ENCODE data around the gene IFIT3. TPM values are rescaled to one million over a fixed set of nuclear protein-coding genes. Genes with fewer than 3 reads are reported as not detected.
"Not testable (repeated sequence)": the region's sequence is repeated elsewhere in the genome, so short reads cannot be mapped to it uniquely, and the experiment has no call there.

IFIT3 gene
- total RNA-seq, 1 experiment from 2014 or later, result 4.5 TPM

DNA sequence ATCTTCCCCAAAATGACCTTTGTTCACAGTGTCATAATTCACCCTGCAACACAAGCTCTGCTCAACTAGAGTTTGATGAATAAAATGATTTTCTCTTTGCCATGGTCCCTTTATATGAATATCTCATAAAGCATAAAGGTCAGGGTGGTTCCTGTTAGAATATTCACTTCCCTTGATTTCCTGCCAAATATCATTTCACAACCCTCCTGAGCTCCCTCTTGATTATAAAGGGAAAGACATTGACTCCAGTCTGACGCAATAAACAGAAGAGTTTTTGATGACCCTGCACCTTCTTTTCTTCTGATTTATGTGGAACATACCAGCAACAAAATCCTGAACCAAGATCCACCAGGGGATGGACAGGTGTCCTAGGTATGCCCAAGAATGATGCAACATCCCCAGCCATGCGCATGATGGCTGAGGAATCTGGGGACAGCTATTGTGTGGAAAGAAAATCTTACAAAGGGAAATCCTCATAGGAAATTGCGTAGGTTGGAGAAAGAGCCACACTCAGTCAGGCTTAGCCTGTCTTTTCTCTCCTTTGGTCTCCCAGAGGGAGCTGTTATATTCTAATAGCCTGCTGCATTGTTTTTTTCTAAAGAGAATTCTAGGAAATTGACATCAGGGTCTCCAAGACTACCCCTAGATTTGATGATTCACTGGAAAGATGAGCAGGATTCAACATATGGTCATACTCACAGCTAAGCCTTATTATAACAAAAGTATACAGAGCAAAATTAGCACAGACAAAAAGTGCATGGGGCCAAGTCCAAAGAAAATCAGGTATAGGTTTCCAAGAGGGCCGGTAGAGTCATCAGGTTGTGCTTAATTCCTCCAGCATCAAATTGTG, 18.8 kb downstream of the IFIT3 start:
- DNase-seq (ENCODE audit: low read depth, low spot score), result peak; percentile 75
- in situ Hi-C loops (cut with HindIII; ENCODE audit: low pct_unique_long_range_greater_than_20kb, low sequenced_read_pairs), result no loop called here

DNA sequence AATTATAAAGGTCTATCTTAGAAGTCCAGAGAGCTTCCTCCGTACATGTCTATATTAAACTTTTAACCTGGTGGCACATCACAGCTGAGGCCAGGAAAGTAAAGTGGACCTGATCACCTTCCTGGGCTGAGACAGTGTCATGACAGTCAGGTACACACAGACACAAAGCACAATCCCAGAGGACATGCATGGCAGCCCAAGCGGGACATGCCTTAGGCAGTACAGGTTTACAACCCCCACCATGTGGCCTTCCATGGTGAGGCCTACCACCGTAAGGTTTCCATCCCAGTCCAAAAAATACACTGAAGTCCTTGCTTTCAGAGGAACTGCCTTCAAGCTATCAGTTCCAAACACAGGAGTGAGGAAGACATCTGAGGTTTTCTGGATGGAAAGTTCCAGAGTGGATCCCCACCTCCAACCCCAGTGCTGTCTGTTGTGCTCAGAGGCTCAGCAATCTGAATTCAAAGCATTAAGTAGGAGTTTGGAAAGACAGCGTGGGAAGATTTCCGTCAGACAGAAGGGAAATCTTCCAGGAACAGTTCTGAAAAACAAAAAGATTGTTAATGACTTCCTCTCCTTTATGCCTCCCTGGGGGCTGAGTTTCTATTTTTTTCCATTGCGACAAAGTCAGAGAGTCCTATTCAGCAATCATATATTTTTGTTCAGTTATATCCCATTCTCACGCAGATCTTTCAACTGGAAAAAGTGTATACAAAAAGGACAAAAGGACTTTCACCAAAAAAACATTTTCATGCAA, 20.1 kb downstream of the IFIT3 start:
- no peak for DNase-seq (ENCODE audit: low read depth, low spot score)
- in situ Hi-C loops (cut with HindIII; ENCODE audit: low pct_unique_long_range_greater_than_20kb, low sequenced_read_pairs), result no loop called here

DNA sequence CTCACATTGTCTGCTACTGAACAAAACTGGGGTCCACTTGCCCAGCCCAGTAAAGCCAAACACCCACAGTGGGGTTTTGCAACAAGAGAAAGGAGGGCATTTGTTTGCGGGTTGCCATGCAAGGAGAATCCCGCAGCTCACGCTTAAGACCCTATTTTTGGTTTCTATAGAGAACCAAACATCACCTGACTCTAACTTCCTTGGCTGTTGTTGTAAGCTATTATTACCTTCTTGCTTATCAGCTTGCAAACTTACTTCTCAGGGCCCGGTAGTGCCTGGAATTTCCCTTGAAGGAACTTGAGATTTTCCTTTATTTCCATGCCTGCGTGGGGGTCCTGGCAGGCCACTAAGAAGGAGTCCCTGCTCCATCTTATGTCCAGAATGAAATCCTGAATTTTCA, 20.7 kb downstream of the IFIT3 start:
- in situ Hi-C loops (cut with HindIII; ENCODE audit: low pct_unique_long_range_greater_than_20kb, low sequenced_read_pairs), result no loop called here
- DNase-seq (ENCODE audit: low read depth, low spot score), result no peak

DNA sequence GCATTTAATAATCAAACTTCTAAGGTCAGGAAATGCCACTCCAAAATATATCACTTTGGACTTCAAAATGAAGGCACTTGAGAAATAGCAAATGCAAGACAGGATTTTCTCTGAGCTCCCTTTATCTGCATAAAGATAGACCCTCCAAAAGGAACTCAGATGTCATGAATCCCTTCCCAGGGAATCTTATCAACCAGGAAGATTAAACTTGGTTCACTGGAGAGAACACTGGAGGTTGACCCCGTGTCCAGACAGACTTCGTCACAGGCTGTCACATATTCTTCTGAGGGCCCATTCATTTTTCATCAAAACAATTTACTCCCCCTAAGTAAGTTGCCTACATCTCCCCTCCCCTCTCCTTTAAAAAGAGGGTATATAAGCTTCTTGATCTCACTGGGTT, 21.2 kb downstream of the IFIT3 start:
- in situ Hi-C loops (cut with HindIII; ENCODE audit: low pct_unique_long_range_greater_than_20kb, low sequenced_read_pairs), result no loop called here
- no peak for DNase-seq (ENCODE audit: low read depth, low spot score)

DNA sequence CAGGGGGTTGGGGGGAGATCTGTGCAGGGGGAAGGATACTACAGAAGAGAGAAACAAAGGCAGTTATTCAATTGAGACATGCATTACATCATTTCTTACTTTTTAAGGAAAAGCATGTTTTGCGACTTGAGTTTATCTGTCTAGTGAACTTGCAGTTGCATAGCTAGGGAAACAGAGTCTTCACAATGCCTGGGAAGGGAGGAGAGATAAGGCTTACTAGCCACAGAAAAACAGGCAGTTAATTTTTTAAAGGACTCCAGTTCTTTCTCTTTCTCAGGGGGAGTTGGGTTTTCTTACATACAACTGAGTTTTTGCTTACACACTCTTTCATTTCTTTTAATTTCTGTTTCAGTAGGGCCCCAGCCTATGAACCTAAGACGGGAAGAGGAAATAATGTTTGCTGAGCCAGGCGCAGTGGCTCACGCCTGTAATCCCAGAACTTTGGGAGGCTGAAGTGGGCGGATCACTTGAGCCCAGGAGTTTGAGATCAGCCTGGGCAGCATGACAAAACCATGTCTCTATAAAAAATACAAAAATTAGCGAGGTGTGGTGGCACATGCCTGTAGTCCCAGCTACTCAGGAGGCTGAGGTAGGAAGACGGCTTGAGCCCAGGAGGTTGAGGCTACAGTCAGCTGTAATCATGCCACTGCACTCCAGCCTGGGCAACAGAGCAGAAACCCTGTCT, 23.0 kb downstream of the IFIT3 start:
- in situ Hi-C loops (cut with HindIII; ENCODE audit: low pct_unique_long_range_greater_than_20kb, low sequenced_read_pairs); DNase-seq (ENCODE audit: low read depth, low spot score): not testable (repeated sequence)

DNA sequence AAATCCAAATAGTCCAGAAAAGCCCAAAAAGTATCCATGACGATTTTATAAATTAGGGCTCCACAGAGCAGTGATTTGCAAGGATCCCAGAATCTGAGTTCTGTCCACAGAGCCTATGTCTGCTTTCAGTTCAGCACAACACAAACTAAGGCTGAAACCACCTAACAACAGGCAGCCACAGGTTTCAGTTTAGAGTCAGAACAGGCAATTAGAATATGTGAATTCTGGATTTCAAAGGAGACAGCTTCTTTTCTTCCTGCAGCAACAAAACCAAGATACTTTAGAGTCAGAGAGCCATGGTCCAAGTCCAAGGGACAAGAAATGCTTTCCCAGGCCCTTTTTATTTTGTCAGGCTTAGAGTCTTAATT, 23.6 kb downstream of the IFIT3 start:
- no peak for DNase-seq (ENCODE audit: low read depth, low spot score)
- in situ Hi-C loops (cut with HindIII; ENCODE audit: low pct_unique_long_range_greater_than_20kb, low sequenced_read_pairs), result no loop called here

DNA sequence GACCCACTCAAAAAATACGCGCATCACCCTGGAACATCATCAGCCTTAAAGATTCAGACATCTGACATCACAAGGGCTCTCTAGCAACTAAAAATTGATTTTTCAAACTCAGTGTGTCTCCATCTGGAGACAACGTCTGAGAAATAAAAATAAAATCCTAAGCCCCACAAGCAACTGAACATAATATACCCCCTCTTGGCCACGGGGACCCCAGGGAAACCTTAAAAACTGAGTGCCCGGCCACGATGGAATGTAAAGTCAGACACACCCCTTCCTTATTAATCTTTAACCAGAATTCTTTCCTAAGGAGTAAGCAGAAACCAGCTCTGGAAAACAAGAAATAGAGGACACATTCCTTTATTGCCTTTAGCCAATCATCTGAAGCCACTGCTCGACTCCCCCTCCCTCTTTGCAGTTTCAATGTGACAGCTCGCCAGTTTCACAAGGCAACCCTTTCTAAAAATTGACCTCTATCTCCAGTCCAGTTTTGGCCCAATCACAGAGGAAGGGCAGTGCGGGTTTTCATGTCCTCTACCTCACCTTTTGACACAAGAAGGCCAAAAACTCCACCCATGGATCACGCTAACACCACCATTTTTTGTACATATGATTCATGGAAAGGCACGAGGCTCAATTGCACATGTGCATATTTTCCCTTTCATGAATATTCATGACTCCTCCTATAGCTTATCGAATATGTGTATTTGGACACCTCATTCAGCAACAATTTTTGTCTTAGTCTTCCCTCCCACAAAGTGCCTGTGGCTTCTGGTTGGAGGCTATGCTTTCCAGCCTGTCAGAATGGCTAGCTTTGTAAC, 24.2 kb downstream of the IFIT3 start:
- DNase-seq (ENCODE audit: low read depth, low spot score), result no peak
- in situ Hi-C loops (cut with HindIII; ENCODE audit: low pct_unique_long_range_greater_than_20kb, low sequenced_read_pairs), result no loop called here

DNA sequence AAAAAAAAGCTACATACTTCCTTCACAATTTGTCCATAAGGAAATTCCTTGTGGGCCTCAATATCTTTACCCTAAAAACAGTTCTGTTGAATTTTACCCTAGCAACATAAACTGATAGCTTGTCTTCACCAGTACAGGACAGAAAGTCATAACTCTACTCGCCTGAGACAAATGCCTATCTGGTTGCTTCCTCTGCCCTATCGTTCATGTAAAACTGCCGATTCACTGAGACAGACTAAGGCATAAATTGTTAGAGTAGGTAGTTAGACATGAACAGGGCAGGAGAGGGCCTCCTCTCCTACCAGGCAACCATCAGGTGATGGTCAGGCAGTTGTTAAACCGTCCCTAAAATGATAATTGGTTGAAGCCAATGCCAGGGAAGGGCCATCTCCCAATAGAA, 25.0 kb downstream of the IFIT3 start:
- in situ Hi-C loops (cut with HindIII; ENCODE audit: low pct_unique_long_range_greater_than_20kb, low sequenced_read_pairs), result no loop called here
- DNase-seq (ENCODE audit: low read depth, low spot score), result no peak

DNA sequence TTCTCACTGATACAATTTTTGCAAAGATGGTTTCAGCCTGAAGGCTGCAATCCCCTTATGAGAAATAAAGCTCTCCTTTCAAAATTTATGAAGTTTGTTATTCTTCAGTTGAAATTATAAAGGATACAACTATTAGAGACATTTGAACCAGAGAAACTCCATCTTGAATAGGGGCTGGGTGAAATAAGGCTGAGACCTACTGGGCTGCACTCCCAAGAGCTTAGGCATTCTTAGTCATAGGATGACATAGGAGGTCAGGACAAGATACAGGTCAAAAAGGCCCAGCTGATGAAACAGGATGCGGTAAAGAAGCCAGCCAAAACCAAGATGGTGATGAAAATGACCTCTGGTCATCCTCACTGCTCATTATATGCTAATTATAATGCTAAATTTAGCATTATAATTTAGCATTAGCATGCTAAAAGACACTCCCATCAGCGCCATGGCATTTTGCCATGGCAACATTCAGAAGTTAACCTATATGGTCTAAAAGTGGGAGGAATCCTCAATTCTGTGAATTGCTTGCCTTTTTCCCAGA, 27.7 kb downstream of the IFIT3 start:
- in situ Hi-C loops (cut with HindIII; ENCODE audit: low pct_unique_long_range_greater_than_20kb, low sequenced_read_pairs), result no loop called here
- no peak for DNase-seq (ENCODE audit: low read depth, low spot score)

DNA sequence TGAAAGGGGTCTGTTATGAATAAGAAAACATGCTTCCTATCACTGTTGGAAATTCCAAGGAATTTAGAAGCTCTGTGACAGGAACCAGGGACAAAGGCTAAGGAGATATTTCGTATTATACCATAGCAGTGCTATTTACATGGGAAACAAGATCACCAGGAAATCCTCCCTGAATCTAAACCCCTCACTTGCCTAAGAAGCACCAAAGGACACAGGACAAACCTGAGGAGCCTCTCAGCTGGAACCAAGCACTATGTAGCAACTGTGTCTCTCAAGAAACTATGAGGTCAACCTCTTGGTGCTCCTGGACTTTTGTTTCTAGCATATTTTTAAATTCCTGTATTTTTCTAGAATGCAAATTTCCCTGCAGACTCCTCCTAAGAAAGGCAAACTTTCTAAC, 29.3 kb downstream of the IFIT3 start:
- DNase-seq (ENCODE audit: low read depth, low spot score), result no peak
- in situ Hi-C loops (cut with HindIII; ENCODE audit: low pct_unique_long_range_greater_than_20kb, low sequenced_read_pairs), result no loop called here

DNA sequence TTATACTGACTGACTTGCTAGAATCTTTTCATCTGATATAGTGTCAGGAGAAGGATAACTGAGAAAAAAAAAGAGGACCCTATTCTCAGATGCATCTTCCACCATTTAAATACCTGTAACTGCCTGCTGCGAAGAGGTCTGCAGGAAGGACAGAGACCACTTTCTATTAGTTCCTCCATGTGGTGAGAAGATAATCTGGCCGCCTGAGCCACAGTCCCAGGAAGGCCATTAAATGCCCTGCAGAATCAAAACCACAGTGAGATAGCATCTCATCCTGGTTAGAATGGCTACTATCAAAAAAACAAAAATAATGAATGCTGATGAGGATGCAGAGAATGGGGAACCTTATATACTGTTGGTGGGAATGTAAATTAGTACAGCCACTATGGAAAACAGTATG, 30.2 kb downstream of the IFIT3 start:
- no peak for DNase-seq (ENCODE audit: low read depth, low spot score)
- in situ Hi-C loops (cut with HindIII; ENCODE audit: low pct_unique_long_range_greater_than_20kb, low sequenced_read_pairs), result no loop called here

DNA sequence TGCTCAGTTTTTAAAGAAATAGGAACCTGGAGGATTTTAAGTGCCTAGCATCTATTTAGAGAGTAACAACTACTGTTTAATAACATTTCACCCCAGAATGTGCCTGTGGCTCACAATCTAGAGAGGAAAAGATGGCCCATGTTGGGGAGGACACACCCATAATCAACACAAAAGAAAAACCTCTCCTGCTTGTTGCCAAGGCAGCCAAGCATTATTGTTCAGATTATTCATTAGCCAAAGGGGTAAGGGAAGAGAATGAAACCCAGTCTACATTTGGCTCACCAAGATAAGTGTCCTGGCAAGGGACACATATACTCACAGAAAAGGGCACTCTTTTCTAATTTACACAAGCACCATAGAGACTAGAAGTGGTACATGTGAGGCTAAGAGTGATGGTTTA, 32.4 kb downstream of the IFIT3 start:
- DNase-seq (ENCODE audit: low read depth, low spot score), result no peak
- in situ Hi-C loops (cut with HindIII; ENCODE audit: low pct_unique_long_range_greater_than_20kb, low sequenced_read_pairs), result no loop called here

DNA sequence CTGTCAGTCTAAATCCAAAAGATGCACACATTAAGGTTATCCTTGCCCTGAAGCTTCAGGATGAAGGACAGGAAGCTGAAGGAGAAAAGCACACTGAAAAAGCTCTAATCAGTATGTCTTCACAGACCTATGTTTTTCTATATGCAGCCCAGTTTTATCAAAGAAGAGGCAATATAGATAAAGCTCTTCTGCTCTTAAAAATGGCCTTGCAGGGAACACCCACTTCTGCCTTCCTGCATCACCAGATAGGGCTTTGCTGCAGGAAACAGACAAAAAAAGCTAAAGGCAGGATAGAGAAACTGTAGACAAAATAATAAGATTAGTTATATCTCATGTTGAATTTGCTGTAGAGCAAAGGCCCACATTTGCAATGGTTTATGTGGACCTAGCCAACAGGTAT, 35.1 kb downstream of the IFIT3 start:
- DNase-seq (ENCODE audit: low read depth, low spot score), result no peak
- in situ Hi-C loops (cut with HindIII; ENCODE audit: low pct_unique_long_range_greater_than_20kb, low sequenced_read_pairs), result no loop called here

DNA sequence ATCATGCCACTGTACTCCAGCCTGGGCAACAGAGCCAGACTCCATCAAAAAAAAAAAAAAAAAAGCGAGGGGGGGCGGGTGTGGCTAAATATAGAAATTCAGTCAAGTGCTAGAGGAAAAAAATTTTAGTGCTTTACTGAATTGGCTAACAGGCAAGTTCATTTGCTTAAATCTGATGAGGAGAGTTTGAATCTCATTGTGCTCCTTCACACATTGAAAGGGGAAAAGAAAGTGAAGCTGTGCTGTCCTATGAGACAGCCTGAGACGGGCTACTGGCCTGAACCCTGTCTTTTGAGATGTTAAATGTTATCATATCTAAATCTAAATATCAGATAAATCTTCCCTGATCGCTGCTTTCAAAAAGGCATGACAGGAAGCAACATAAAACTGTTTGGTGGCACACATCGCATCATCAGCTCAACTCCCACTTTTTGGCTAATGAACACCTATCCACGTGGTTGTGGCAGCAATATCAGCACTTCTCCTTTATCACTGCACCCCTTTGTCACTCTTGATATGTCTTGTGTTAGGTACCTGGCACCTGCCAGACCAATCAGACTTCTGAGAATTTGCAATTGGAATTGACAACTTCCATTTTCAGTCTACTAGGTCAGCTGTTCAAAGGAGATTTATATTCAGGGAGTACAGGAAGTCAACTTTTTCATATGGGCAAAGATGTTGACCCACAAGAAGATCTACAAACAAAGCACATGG, 36.1 kb downstream of the IFIT3 start:
- no peak for DNase-seq (ENCODE audit: low read depth, low spot score)
- in situ Hi-C loops (cut with HindIII; ENCODE audit: low pct_unique_long_range_greater_than_20kb, low sequenced_read_pairs), result no loop called here

DNA sequence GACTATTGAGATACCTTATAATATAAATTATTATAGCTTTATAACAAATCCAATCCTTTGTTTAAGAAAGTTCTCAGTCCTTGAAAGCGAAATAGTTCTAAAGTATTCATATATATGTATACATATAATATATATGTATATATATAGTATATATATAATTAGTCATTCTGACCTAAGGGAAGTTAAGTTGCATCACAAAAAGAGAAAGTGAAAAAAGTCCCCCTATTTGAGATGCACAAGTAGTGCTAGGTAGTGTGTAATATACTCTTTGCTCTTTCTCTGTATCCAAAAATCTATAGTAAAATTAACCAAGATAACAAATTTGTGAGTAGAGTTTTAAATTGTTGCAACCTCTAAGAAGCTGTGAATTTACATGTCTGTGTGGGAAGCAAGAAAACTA, 36.7 kb downstream of the IFIT3 start:
- in situ Hi-C loops (cut with HindIII; ENCODE audit: low pct_unique_long_range_greater_than_20kb, low sequenced_read_pairs), result no loop called here
- DNase-seq (ENCODE audit: low read depth, low spot score), result no peak

DNA sequence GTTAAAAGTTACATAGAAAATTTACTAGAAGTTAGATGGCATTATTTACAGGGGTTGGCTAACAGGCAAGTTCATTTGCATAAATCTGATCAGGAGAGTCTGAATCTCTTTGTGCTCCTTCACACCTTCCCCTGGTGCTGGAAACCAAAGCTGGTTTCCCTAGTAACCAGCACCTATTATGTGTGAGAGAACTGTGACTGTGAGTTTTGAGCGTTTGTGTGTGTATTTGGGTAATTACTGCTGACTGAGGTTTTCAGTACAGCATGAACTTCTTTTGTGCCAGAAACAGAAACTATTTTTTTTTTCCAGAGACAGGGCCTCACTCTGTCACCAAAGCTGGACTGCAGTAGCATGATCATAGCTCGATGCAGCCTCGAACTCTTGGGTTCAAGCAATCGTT, 39.7 kb downstream of the IFIT3 start:
- no peak for DNase-seq (ENCODE audit: low read depth, low spot score)
- in situ Hi-C loops (cut with HindIII; ENCODE audit: low pct_unique_long_range_greater_than_20kb, low sequenced_read_pairs), result no loop called here

DNA sequence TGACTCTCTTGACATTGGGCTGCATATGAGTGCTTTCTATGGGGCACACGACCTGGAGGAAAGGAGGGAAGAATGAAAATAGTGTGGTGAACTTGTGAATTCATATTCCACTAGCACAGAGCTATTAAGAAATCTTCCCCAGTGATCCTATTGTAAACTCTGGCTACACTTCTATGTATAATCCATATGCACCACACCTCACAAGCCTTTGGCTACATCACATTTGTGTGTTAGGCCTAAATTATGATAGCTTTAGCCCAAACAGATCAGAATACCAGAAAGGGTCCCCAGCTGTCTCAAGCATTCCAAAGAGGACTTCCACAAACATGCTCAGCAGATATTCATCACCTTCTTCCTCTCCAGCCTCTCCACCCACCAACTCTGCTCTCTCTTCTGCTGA, 40.3 kb downstream of the IFIT3 start:
- DNase-seq (ENCODE audit: low read depth, low spot score), result no peak
- in situ Hi-C loops (cut with HindIII; ENCODE audit: low pct_unique_long_range_greater_than_20kb, low sequenced_read_pairs), result no loop called here
